HL-60 (cell line): ENCODE results near the gene CCSER1.

Experiments used
- DNase-seq, 2 experiments: peaks; one replicate each; pipeline ENCODE4 v3.0.0-alpha.2; 2010 to 2020; ENCODE audit warnings: low read depth in 1 of 2, low spot score in 1 of 2
- H3K27ac ChIP-seq: fragments of 250-450 bp; sonication (Bioruptor Pico); replicated peaks from 2 replicates; pipeline ENCODE4 v1.5.1; 2020; ENCODE audit warnings: mild to moderate bottlenecking, moderate library complexity
- H3K27me3 ChIP-seq: fragments of 250-450 bp; sonication (Bioruptor Pico); 2 replicates; pipeline ENCODE4 v1.5.1; 2021; ENCODE audit warnings: mild to moderate bottlenecking, moderate library complexity; ENCODE audit not compliant: insufficient read depth, poor library complexity, severe bottlenecking
- H3K4me3 ChIP-seq: replicated peaks from 2 replicates; pipeline ENCODE4 v1.5.1; 2011; ENCODE audit warnings: mild to moderate bottlenecking, control low read depth, low read length; ENCODE audit not compliant: insufficient read depth
- GABPA ChIP-seq: IDR thresholded peaks from 2 replicates; pipeline ENCODE4 v1.6.1; 2012; ENCODE audit warnings: low read depth
- POLR2AphosphoS5 ChIP-seq: IDR thresholded peaks from 2 replicates; pipeline ENCODE4 v1.6.1; 2012; ENCODE audit warnings: low read depth
- SPI1 ChIP-seq: IDR thresholded peaks from 2 replicates; pipeline ENCODE4 v1.6.1; 2012; ENCODE audit warnings: low read depth, mild to moderate bottlenecking, borderline replicate concordance
- TF ChIP-seq, protein P1 (sequence below): IDR thresholded peaks from one replicate; pipeline ENCODE4 v1.5.1; 2011; ENCODE audit warnings: low read length, control low read depth, inconsistent platforms; ENCODE audit not compliant: insufficient read depth
- TF ChIP-seq, protein P2 (sequence below): IDR thresholded peaks from 2 replicates; pipeline ENCODE4 v1.6.1; 2012; ENCODE audit warnings: low read depth; ENCODE audit not compliant: insufficient replicate concordance

Gene CCSER1

DNA sequence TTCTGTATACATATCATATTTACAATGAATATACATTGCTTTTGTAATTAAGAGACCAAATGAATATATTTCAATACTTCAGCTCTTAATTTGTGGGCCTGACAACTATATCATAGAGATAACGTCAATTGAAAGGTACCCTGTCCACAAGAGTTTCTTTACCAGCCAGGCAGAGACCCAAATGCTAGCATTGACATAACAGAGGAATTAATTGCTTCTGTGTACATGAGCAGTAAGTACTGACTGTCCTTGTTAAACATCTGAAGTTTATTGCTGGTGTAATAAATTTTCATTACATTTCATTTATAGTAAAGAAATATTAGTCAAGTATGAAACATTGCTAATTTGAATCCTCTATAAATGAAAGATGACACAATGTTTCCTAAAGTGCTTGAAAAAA, 910.8 kb downstream of the CCSER1 start:
- TF ChIP-seq, protein P1, sequence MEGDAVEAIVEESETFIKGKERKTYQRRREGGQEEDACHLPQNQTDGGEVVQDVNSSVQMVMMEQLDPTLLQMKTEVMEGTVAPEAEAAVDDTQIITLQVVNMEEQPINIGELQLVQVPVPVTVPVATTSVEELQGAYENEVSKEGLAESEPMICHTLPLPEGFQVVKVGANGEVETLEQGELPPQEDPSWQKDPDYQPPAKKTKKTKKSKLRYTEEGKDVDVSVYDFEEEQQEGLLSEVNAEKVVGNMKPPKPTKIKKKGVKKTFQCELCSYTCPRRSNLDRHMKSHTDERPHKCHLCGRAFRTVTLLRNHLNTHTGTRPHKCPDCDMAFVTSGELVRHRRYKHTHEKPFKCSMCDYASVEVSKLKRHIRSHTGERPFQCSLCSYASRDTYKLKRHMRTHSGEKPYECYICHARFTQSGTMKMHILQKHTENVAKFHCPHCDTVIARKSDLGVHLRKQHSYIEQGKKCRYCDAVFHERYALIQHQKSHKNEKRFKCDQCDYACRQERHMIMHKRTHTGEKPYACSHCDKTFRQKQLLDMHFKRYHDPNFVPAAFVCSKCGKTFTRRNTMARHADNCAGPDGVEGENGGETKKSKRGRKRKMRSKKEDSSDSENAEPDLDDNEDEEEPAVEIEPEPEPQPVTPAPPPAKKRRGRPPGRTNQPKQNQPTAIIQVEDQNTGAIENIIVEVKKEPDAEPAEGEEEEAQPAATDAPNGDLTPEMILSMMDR, result no peak
- TF ChIP-seq, protein P2, sequence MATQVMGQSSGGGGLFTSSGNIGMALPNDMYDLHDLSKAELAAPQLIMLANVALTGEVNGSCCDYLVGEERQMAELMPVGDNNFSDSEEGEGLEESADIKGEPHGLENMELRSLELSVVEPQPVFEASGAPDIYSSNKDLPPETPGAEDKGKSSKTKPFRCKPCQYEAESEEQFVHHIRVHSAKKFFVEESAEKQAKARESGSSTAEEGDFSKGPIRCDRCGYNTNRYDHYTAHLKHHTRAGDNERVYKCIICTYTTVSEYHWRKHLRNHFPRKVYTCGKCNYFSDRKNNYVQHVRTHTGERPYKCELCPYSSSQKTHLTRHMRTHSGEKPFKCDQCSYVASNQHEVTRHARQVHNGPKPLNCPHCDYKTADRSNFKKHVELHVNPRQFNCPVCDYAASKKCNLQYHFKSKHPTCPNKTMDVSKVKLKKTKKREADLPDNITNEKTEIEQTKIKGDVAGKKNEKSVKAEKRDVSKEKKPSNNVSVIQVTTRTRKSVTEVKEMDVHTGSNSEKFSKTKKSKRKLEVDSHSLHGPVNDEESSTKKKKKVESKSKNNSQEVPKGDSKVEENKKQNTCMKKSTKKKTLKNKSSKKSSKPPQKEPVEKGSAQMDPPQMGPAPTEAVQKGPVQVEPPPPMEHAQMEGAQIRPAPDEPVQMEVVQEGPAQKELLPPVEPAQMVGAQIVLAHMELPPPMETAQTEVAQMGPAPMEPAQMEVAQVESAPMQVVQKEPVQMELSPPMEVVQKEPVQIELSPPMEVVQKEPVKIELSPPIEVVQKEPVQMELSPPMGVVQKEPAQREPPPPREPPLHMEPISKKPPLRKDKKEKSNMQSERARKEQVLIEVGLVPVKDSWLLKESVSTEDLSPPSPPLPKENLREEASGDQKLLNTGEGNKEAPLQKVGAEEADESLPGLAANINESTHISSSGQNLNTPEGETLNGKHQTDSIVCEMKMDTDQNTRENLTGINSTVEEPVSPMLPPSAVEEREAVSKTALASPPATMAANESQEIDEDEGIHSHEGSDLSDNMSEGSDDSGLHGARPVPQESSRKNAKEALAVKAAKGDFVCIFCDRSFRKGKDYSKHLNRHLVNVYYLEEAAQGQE, result no peak
- TF ChIP-seq GABPA, result no peak
- TF ChIP-seq SPI1, result no peak
- TF ChIP-seq POLR2AphosphoS5, result no peak
- no peak overlapping the region for H3K4me3 ChIP-seq
- no peak for DNase-seq
- no peaks in the 10 kb centered on the region for H3K27me3 ChIP-seq
- no peak overlapping the region for H3K27ac ChIP-seq

DNA sequence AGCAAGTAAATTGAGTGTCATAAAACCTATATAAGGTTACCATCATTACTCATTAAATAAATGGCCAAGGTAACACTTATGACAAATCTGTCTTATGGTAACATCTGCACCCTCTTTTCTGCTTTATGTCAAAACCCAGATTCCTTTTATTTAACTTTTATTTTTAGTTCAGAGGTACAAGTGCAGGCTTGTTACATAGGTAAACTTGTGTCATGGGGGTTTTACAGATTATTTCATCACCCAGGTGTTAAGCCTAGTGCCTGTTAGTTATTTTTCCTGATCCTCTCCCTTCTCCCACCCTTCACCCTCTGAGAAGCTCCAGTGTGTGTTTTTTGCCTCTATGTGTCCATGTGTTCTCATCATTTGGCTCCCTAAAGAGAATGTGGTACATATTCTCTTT, 930.7 kb downstream of the CCSER1 start:
- Histone ChIP-seq H3K4me3 (no peak overlapping the region), H3K27ac (no peak overlapping the region), H3K27me3 (no peaks in the 10 kb centered on the region)
- TF ChIP-seq GABPA, result no peak
- TF ChIP-seq, protein P1, result no peak
- TF ChIP-seq, protein P2, result no peak
- DNase-seq, result no peak

DNA sequence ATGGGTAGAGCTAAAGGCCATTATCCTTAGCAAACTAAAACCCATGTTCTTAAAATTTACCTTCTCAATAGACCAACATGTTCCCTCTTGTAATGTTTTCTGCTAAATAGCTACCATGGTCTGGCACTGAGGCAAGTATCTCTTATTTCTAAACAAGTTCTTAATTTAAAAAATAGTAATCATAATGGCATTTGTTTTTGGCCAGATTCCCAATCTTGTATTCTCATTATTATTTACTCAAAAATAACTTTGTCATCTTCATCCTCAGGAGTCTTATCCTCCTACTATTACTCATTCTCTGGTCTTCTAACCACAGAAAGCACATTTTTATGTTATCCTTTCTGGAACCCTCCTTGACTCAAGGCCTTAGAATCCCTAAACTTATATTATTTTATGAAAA, 931.2 kb downstream of the CCSER1 start:
- Histone ChIP-seq H3K27ac (no peak overlapping the region), H3K27me3 (no peaks in the 10 kb centered on the region), H3K4me3 (no peak overlapping the region)
- TF ChIP-seq POLR2AphosphoS5 (no peak), SPI1 (no peak), GABPA (no peak)
- TF ChIP-seq, protein P2, result no peak
- TF ChIP-seq, protein P1, result no peak
- no peak for DNase-seq
